K562 (cell line): ENCODE measurements around the gene PLCL1. TPM values are rescaled to one million over a fixed set of nuclear protein-coding genes. Genes with fewer than 3 reads are reported as not detected.
A peak's percentile ranks its signal among the peaks of the same experiment; 100 is the strongest.

ENCODE experiments used
- ATAC-seq: fragments of 200-7000 bp; cut with Tn5 transposase; 3 replicates; pipeline ENCODE4 v1.9.1; 2020; ENCODE audit warnings: moderate library complexity
- BruUV-seq: library from RNA; stranded (reverse); fragments of 400-500 nt; replicated peaks from 2 replicates; lab custom pipeline; 2021; lab: Mats Ljungman, UMichigan
- CTCF ChIA-PET: fragments of 300-600 bp; formaldehyde crosslinking; extraction: SDS; loops from one replicate; lab custom pipeline; 2021; ENCODE audit warnings: low intra/inter-chr PET ratio; lab: Yijun Ruan, JAX
- POLR2A ChIA-PET: fragments of 300-600, 350-650 bp; sonication (Branson Sonifier 250); formaldehyde crosslinking; extraction: SDS; loops from one replicate; lab custom pipeline; 2021; ENCODE audit warnings: antibody characterized with exemption, inconsistent platforms; lab: Yijun Ruan, JAX
- DNase-seq, 4 experiments: peaks; one replicate each; pipeline versions ENCODE4 v3.0.0 to v3.0.0-alpha.2; 2011 to 2018; ENCODE audit warnings: low spot score in 3 of 4, mixed read lengths in 3 of 4; ENCODE audit errors: extremely low read depth in 1 of 4
- FAIRE-seq: peaks from 2 replicates; lab custom pipeline; 2011; peaks lifted over from hg19 to GRCh38; lab: Jason Lieb, UNC
- H2AFZ ChIP-seq: 2 replicates; pipeline ENCODE4 v1.6.0; 2011; ENCODE audit warnings: low read depth, low read length, control low read depth, inconsistent platforms
- H3K27ac ChIP-seq: fragments of 200-600 bp; 3 replicates; pipeline ENCODE4 v1.8.0; 2011; ENCODE audit warnings: low read depth, mild to moderate bottlenecking, control low read depth, inconsistent platforms, low read length, moderate library complexity, mixed read lengths; ENCODE audit errors: extremely low read depth
- H3K27me3 ChIP-seq, 2 experiments: fragments of 300-600 bp in 1 of 2; 2 replicates in 1 of 2; 3 replicates in 1 of 2; pipeline versions ENCODE4 v1.6.0 to v1.8.0; 2011; ENCODE audit warnings: inconsistent platforms in 2 of 2, low read length in 2 of 2, mild to moderate bottlenecking in 1 of 2, mixed read lengths in 1 of 2, moderate library complexity in 1 of 2; ENCODE audit not compliant: control insufficient read depth in 2 of 2, insufficient read depth in 2 of 2
- H3K36me3 ChIP-seq: fragments of 300-600 bp; 3 replicates; pipeline ENCODE4 v1.8.0; 2011; ENCODE audit warnings: mild to moderate bottlenecking, low read length, inconsistent platforms; ENCODE audit not compliant: control insufficient read depth, insufficient read depth
- H3K4me1 ChIP-seq, 2 experiments: fragments of 200-600 bp in 1 of 2; replicated peaks in 1 of 2; 2 replicates in 1 of 2; 3 replicates in 1 of 2; pipeline versions ENCODE4 v1.5.1 to v1.8.0; 2011; ENCODE audit warnings: inconsistent platforms in 2 of 2, low read length in 2 of 2, mild to moderate bottlenecking in 1 of 2, mixed read lengths in 1 of 2, moderate library complexity in 1 of 2; ENCODE audit not compliant: control insufficient read depth in 2 of 2, insufficient read depth in 2 of 2
- H3K4me2 ChIP-seq: 2 replicates; pipeline ENCODE4 v1.6.1; 2011; ENCODE audit warnings: low read length, control low read depth, inconsistent platforms, mixed read lengths; ENCODE audit not compliant: insufficient read depth
- H3K4me3 ChIP-seq: fragments of 200-600 bp; sonication (generic), shearing (Covaris generic); 2 replicates; pipeline ENCODE4 v1.5.1; 2016; ENCODE audit warnings: control low read depth, inconsistent platforms
- H3K79me2 ChIP-seq: fragments of 200-600 bp; 3 replicates; pipeline ENCODE4 v1.8.0; 2011; ENCODE audit warnings: low read length, inconsistent platforms; ENCODE audit not compliant: control insufficient read depth, insufficient read depth
- H3K9ac ChIP-seq, 2 experiments: 2 replicates each; pipeline versions ENCODE4 v1.6.0 to v1.6.1; 2011; ENCODE audit warnings: low read depth in 2 of 2, low read length in 2 of 2, control low read depth in 1 of 2, inconsistent platforms in 1 of 2, mild to moderate bottlenecking in 1 of 2, mixed read lengths in 1 of 2; ENCODE audit not compliant: insufficient read depth in 1 of 2
- H3K9me1 ChIP-seq: one replicate; pipeline ENCODE4 v1.6.0; 2011; ENCODE audit warnings: inconsistent platforms, mild to moderate bottlenecking, low read length, moderate library complexity; ENCODE audit not compliant: control insufficient read depth, insufficient read depth
- H3K9me3 ChIP-seq: replicated peaks from 2 replicates; pipeline ENCODE4 v1.5.1; 2011; ENCODE audit warnings: low read depth, low read length, inconsistent platforms; ENCODE audit not compliant: control insufficient read depth, insufficient read depth
- H4K20me1 ChIP-seq: replicated peaks from 2 replicates; pipeline ENCODE4 v1.6.1; 2011; ENCODE audit warnings: low read length, inconsistent platforms, mixed read lengths; ENCODE audit not compliant: control insufficient read depth, insufficient read depth
- CREB1 ChIP-seq, 2 experiments: sonication (generic) in 1 of 2; formaldehyde crosslinking in 1 of 2; IDR thresholded peaks; 2 replicates each; pipeline versions ENCODE4 v1.6.1 to v1.8.0; 2012 to 2022; ENCODE audit warnings: inconsistent platforms in 1 of 2, mild to moderate bottlenecking in 1 of 2, missing genetic modification reagents in 1 of 2, moderate library complexity in 1 of 2
- CREM ChIP-seq: IDR thresholded peaks from 2 replicates; pipeline ENCODE4 v1.6.1; 2014; ENCODE audit warnings: antibody characterized with exemption, low read depth
- E2F3 ChIP-seq: fragments of 250-450 bp; sonication (Bioruptor Pico); IDR thresholded peaks from 2 replicates; pipeline ENCODE4 v1.4.0; 2020; ENCODE audit warnings: mild to moderate bottlenecking
- ETS2 ChIP-seq: IDR thresholded peaks from 2 replicates; pipeline ENCODE4 v1.6.1; 2016; ENCODE audit warnings: borderline replicate concordance, missing genetic modification characterization, mild to moderate bottlenecking, moderate library complexity, missing compliant biosample characterization; ENCODE audit not compliant: poor library complexity, severe bottlenecking
- FOXA1 ChIP-seq: fragments of 450-650 bp; IDR thresholded peaks from 2 replicates; pipeline ENCODE4 v1.6.1; 2016; ENCODE audit warnings: mild to moderate bottlenecking, borderline replicate concordance
- FUS ChIP-seq: fragments of 200-400 bp; formaldehyde crosslinking; optimal IDR thresholded peaks from 2 replicates; pipeline ENCODE3; 2017; ENCODE audit warnings: low read depth, low read length
- HMBOX1 ChIP-seq: sonication (generic); IDR thresholded peaks from 2 replicates; pipeline ENCODE4 v1.6.1; 2016
- MEF2D ChIP-seq: conservative IDR thresholded peaks from 2 replicates; pipeline ENCODE4 v1.6.1; 2016; ENCODE audit warnings: low read depth, missing genetic modification characterization, missing compliant biosample characterization
- MLX ChIP-seq, 2 experiments: fragments of 450-650 bp in 1 of 2; sonication (generic) in 1 of 2; formaldehyde crosslinking; conservative IDR thresholded peaks; 2 replicates each; pipeline versions ENCODE4 v1.4.0 to v1.8.1; 2020 to 2022; ENCODE audit warnings: mild to moderate bottlenecking in 1 of 2, missing genetic modification reagents in 1 of 2
- NFYB ChIP-seq: IDR thresholded peaks from 2 replicates; pipeline ENCODE4 v1.6.1; 2011; ENCODE audit warnings: mild to moderate bottlenecking, moderate library complexity; ENCODE audit not compliant: insufficient read length; ENCODE audit errors: extremely low read depth
- RBBP5 ChIP-seq: fragments of 200-600 bp; sonication (generic); IDR thresholded peaks from 2 replicates; pipeline ENCODE4 v1.6.1; 2012; ENCODE audit warnings: borderline replicate concordance, mild to moderate bottlenecking, low read length, control low read depth, inconsistent platforms; ENCODE audit not compliant: insufficient read depth, poor library complexity, severe bottlenecking
- SMAD4 ChIP-seq: fragments of 250-450 bp; sonication (Bioruptor Pico); conservative IDR thresholded peaks from 2 replicates; pipeline ENCODE4 v1.8.0; 2021; ENCODE audit warnings: inconsistent platforms, mild to moderate bottlenecking, moderate library complexity
- TBP ChIP-seq: optimal IDR thresholded peaks from 2 replicates; pipeline ENCODE3; 2011; ENCODE audit warnings: low read depth, low read length, improper control_type of control experiment
- ZNF277 ChIP-seq: fragments of 250-450 bp; sonication (Bioruptor Pico); IDR thresholded peaks from 2 replicates; pipeline ENCODE4 v1.8.0; 2022; ENCODE audit warnings: inconsistent platforms, mild to moderate bottlenecking, moderate library complexity, borderline replicate concordance
- WGBS: fragments of 100-300 bp; shearing (Covaris generic); methylation state at CpG from one replicate; pipeline ENCODE4 v1.1.6; 2016; ENCODE audit warnings: low coverage, mixed read lengths; ENCODE audit not compliant: insufficient coverage; ENCODE audit errors: missing lambda C conversion rate; 5-methylcytosine and 5-hydroxymethylcytosine counted together
- in situ Hi-C: fragments of 300-500 bp; cut with MboI; formaldehyde crosslinking; loops from 4 replicates; pipeline ENCODE4 v1.15.0; 2018; ENCODE audit warnings: inconsistent platforms, mixed read lengths
- intact Hi-C: fragments of 100-400 bp; cut with micrococcal nuclease; formaldehyde crosslinking; loops from 2 replicates; pipeline ENCODE4 v1.14.2; 2022
- polyA plus RNA-seq, 8 experiments: library from polyadenylated mRNA; depleted of rRNA in 4 of 8; stranded (reverse) in 5 of 8; unstranded in 3 of 8; fragments of >200 nt; fragmentation: Nextera tagmentation in 2 of 8; fragmentation: Illumina TruSeq in 1 of 8; extraction: Ambion mirVana in 2 of 8; extraction: Trizol in 1 of 8; gene quantifications; 2 replicates each; pipeline versions ENCODE4 v1.2.1 to v1.2.3, GENCODE V29; 2011 to 2014; ENCODE audit warnings: inconsistent platforms in 1 of 8, missing spikeins in 1 of 8
- total RNA-seq, 7 experiments: library from RNA; depleted of rRNA in 6 of 7; stranded (reverse); fragments of >200 nt in 6 of 7; fragmentation: Illumina TruSeq in 2 of 7; extraction: Trizol in 2 of 7; gene quantifications; 2 replicates each; pipeline versions ENCODE4 v1.2.1 to v1.2.3, GENCODE V29; 2011 to 2021; ENCODE audit warnings: low replicate concordance in 1 of 7

The PLCL1 gene
- total and polyA plus RNA-seq, 9 of the 15 experiments (the other 6 are each of a cell fraction or from before 2014, with no cell fraction given), result 2.0 to 17.7 (median 8.6) TPM

- WGBS, result 5% methylated on average over 6 of the region's 6 CpGs
- ChIA-PET POLR2A (interaction anchor here (0.6 to 1.8 kb wide), 5 partner anchors 13 to 40 kb away, joined by 3 to 6 read pairs (median 3); no protein-coding TSS in a partner anchor), CTCF (no interaction called here)
- intact Hi-C loops (no loop called here), in situ Hi-C loops (no loop called here)
- Histone ChIP-seq H3K9me3 (peaks cover 4% of the 10 kb centered on the region; the same call in 1 of the 2 replicates), H2AFZ (peak overlapping the region; percentile 83), H3K4me3 (peak overlapping the region; percentile 5; the same call in 1 of the 2 replicates), H3K79me2 (peaks cover 80% of the 10 kb centered on the region), H3K36me3 (no peaks in the 10 kb centered on the region), H3K9me1 (no peaks in the 10 kb centered on the region), H4K20me1 (no peaks in the 10 kb centered on the region), H3K4me2 (peak overlapping the region; percentile 73), H3K27me3 (no peaks in the 10 kb centered on the region), H3K4me1 (peaks cover 4 to 38% of the 10 kb centered on the region in 2 experiments; a peak in 3 of 5 replicates), H3K9ac (peak overlapping the region; percentile 53 to 86; a peak in 3 of 4 replicates), H3K27ac (peak overlapping the region; percentile 77)
- ATAC-seq, result peak; percentile 65
- FAIRE-seq, result peak; percentile 82
- DNase-seq, result no peak
- no TSS peak for BruUV-seq
- TF ChIP-seq HMBOX1, result no peak
- TF ChIP-seq E2F3, result no peak
- no peak for TF ChIP-seq FUS
- no peak for TF ChIP-seq CREM
- no peak for TF ChIP-seq CREB1 (IDR thresholded peaks at IDR 0.05)
- TF ChIP-seq CREB1 (CRISPR knock-in tag; IDR thresholded peaks at IDR 0.05), result no peak
- no peak for TF ChIP-seq RBBP5
- TF ChIP-seq NFYB, result no peak
- 0 out of 2 replicates have a peak, but pooled peaks have one; percentile 21 for TF ChIP-seq SMAD4 (CRISPR knock-in tag)
- no peak for TF ChIP-seq MEF2D (tag)
- TF ChIP-seq FOXA1, result no peak
- TF ChIP-seq TBP, result peak; percentile 20
- TF ChIP-seq ETS2 (tag), result no peak
- TF ChIP-seq MLX (CRISPR knock-in tag; conservative IDR thresholded peaks at IDR 0.05), result no peak
- TF ChIP-seq ZNF277, result no peak
These were observed 89.2 kb downstream of the PLCL1 start for GRCh38 chr2:197893403-197894177.
